Stimulated activated CD8-positive, alpha-beta memory T cell treated with anti-CD3 and anti-CD28 coated beads, Interleukin-7, amount 100 ng/mL, for 48 hours (primary cell): ENCODE data around the gene KIRREL1.

ENCODE experiments used
- DNase-seq, 2 donors: peaks; one replicate each; pipeline ENCODE4 v3.0.0-alpha.2; 2020; ENCODE audit warnings: low read depth in 1 of 2; ENCODE audit errors: extremely low read depth in 1 of 2

Gene KIRREL1

GRCh38 chr1:158027508-158027907 lies 34.1 kb downstream of the KIRREL1 start:
- DNase-seq = no peak

GRCh38 chr1:158028969-158029368 lies 35.5 kb downstream of the KIRREL1 start:
- DNase-seq = no peak

- DNase-seq = no peak
These were observed 41.6 kb downstream of the KIRREL1 start for GRCh38 chr1:158035014-158035413.

- no peak for DNase-seq
These were observed 42.6 kb downstream of the KIRREL1 start for GRCh38 chr1:158035976-158036583.

- no peak for DNase-seq
These were observed 43.8 kb downstream of the KIRREL1 start for GRCh38 chr1:158037008-158037865.

- no peak for DNase-seq
These were observed 44.5 kb downstream of the KIRREL1 start for GRCh38 chr1:158037866-158038359.

GRCh38 chr1:158038793-158039192 lies 45.3 kb downstream of the KIRREL1 start:
- no peak for DNase-seq

- DNase-seq = no peak
These were observed 45.9 kb downstream of the KIRREL1 start for GRCh38 chr1:158039380-158039779.

GRCh38 chr1:158040323-158040722 lies 46.9 kb downstream of the KIRREL1 start:
- no peak for DNase-seq

- no peak for DNase-seq
These were observed 49.8 kb downstream of the KIRREL1 start for GRCh38 chr1:158043232-158043631.

GRCh38 chr1:158045639-158046038 lies 52.2 kb downstream of the KIRREL1 start:
- no peak for DNase-seq

- DNase-seq = no peak
These were observed 53.5 kb downstream of the KIRREL1 start for GRCh38 chr1:158046715-158047510.

- DNase-seq = no peak
These were observed 55.1 kb downstream of the KIRREL1 start for GRCh38 chr1:158048371-158049067.

- no peak for DNase-seq
These were observed 56.4 kb downstream of the KIRREL1 start for GRCh38 chr1:158049853-158050252.

GRCh38 chr1:158053276-158053675 lies 59.8 kb downstream of the KIRREL1 start:
- DNase-seq = no peak

- no peak for DNase-seq
These were observed 61.3 kb downstream of the KIRREL1 start for GRCh38 chr1:158054721-158055120.

GRCh38 chr1:158055854-158056253 lies 62.4 kb downstream of the KIRREL1 start:
- no peak for DNase-seq

GRCh38 chr1:158056498-158056897 lies 63.1 kb downstream of the KIRREL1 start:
- DNase-seq = no peak

- DNase-seq = no peak
These were observed 65.0 kb downstream of the KIRREL1 start for GRCh38 chr1:158058237-158058985.

- DNase-seq = no peak
These were observed 66.5 kb downstream of the KIRREL1 start for GRCh38 chr1:158059984-158060383.
